ENCODE measurements around the gene ROR2.

DNA sequence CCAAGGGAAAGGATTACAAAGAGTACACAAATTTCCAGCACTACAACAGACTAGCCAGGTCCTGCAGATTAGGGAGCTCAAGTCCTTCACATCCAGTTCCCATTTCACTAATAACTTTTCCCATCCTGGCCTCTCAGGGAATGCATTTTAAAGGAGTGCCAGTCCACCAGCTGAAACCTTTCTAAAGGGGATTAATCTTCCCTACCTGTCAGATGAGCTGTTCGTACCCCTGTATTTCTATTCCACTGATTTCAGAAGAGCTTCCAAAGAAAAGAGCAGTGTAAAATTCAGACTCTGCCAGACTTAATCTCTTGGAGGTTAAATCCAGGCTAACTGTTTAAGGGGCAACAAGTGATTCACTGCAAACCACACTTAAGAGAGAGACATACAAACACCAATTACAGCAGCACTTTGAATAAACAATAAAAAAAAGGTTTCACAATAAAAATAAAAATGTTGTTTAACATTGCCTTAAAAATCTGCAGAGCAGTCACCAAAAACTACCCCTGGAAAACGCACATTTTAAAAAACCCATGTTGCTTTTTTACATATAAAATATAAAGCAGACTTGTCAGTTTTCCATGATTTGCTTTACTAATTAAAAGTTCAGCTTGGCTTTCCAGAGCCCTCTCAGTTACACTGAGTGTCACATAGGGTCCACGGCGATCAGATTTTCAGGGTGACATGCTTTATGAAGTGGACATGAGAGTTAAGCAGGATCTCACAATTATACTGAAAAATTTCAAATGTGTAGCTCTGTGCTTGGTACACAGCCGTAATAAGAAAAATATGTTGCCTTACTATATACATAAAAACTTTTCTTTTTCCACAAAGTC lies 3.2 kb downstream of the ROR2 start:
- TF ChIP-seq, protein P1, sequence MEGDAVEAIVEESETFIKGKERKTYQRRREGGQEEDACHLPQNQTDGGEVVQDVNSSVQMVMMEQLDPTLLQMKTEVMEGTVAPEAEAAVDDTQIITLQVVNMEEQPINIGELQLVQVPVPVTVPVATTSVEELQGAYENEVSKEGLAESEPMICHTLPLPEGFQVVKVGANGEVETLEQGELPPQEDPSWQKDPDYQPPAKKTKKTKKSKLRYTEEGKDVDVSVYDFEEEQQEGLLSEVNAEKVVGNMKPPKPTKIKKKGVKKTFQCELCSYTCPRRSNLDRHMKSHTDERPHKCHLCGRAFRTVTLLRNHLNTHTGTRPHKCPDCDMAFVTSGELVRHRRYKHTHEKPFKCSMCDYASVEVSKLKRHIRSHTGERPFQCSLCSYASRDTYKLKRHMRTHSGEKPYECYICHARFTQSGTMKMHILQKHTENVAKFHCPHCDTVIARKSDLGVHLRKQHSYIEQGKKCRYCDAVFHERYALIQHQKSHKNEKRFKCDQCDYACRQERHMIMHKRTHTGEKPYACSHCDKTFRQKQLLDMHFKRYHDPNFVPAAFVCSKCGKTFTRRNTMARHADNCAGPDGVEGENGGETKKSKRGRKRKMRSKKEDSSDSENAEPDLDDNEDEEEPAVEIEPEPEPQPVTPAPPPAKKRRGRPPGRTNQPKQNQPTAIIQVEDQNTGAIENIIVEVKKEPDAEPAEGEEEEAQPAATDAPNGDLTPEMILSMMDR (IDR thresholded peaks at IDR 0.05), result no peak
- no peak for TF ChIP-seq POLR2A (IDR thresholded peaks at IDR 0.05)

Data from thyroid gland (tissue), 4 donors.